Measurements from ENCODE around the gene UNC13B. TPM values are rescaled to one million over a fixed set of nuclear protein-coding genes. Genes with fewer than 3 reads are reported as not detected.

UNC13B gene
- total and polyA plus RNA-seq, 7 donors = 7.0 to 12.9 (median 10.5) TPM

GRCh38 chr9:35422346-35422745, 260.5 kb downstream of the UNC13B start:
- Histone ChIP-seq H3K9me3 (no peaks in the 10 kb centered on the region), H3K36me3 (ENCODE audit: insufficient read depth in 1 of 2, low read depth in 1 of 2) (no peaks in the 10 kb centered on the region), H3K27ac (no peak overlapping the region), H3K27me3 (ENCODE audit: insufficient read depth in 3 of 3, low read length in 2 of 3) (no peaks in the 10 kb centered on the region), H3K4me1 (no peaks in the 10 kb centered on the region), H3K4me3 (no peak overlapping the region)
- no peak for DNase-seq
- intact Hi-C loops (cut with DNase I) = no loop called here
- 86 to 92% (median 90%) methylated on average over 1 of the region's 1 CpG for WGBS, 3 donors
- no peak for TF ChIP-seq CTCF (IDR thresholded peaks at IDR 0.05)
- no peak for ATAC-seq

GRCh38 chr9:35422753-35423152, 260.9 kb downstream of the UNC13B start:
- H3K36me3 ChIP-seq (ENCODE audit: insufficient read depth in 1 of 2, low read depth in 1 of 2) = no peaks in the 10 kb centered on the region
- intact Hi-C loops (cut with DNase I) = no loop called here
- TF ChIP-seq CTCF (IDR thresholded peaks at IDR 0.05) = no peak
- 64 to 72% (median 71%) methylated on average over 2 of the region's 2 CpGs for WGBS, 3 donors
- no peak overlapping the region for H3K4me3 ChIP-seq
- no peaks in the 10 kb centered on the region for H3K27me3 ChIP-seq (ENCODE audit: insufficient read depth in 3 of 3, low read length in 2 of 3)
- no peaks in the 10 kb centered on the region for H3K4me1 ChIP-seq
- DNase-seq (no peak), ATAC-seq (no peak)
- H3K9me3 ChIP-seq = no peaks in the 10 kb centered on the region
- H3K27ac ChIP-seq = no peak overlapping the region

DNA sequence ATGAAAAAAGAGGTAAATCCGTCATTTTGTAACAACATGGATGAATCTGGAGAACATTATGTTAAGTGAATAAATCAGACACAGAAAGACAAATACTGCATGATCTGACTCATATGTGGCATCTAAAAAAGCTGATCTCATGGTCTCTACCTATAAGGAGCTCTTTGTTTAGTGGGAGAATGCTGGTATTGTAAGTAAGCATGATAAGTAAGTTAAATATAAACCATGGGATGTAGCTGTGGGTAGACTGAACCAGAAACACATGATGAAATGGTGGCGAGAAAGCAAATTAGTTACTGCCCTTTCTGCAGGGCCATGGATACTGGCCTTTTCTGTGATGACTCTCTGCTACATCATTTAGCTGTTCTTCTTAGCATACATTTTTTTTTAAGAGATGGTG, 261.7 kb downstream of the UNC13B start:
- no peaks in the 10 kb centered on the region for H3K4me1 ChIP-seq
- H3K27me3 ChIP-seq (ENCODE audit: insufficient read depth in 3 of 3, low read length in 2 of 3) = no peaks in the 10 kb centered on the region
- no peak for ATAC-seq
- H3K9me3 ChIP-seq = no peaks in the 10 kb centered on the region
- DNase-seq = no peak
- no peaks in the 10 kb centered on the region for H3K36me3 ChIP-seq (ENCODE audit: insufficient read depth in 1 of 2, low read depth in 1 of 2)
- intact Hi-C loops (cut with DNase I) = no loop called here
- WGBS, 3 donors = 88 to 95% (median 91%) methylated on average over 2 of the region's 2 CpGs
- no peak for TF ChIP-seq CTCF (IDR thresholded peaks at IDR 0.05)
- no peak overlapping the region for H3K27ac ChIP-seq
- H3K4me3 ChIP-seq = no peak overlapping the region

GRCh38 chr9:35424356-35425352, 262.8 kb downstream of the UNC13B start:
- no peaks in the 10 kb centered on the region for H3K4me1 ChIP-seq
- DNase-seq = no peak
- intact Hi-C loops (cut with DNase I) = no loop called here
- no peaks in the 10 kb centered on the region for H3K27me3 ChIP-seq (ENCODE audit: insufficient read depth in 3 of 3, low read length in 2 of 3)
- ATAC-seq = peak in 1 of 4 donors; percentile 46
- H3K36me3 ChIP-seq (ENCODE audit: insufficient read depth in 1 of 2, low read depth in 1 of 2) = no peaks in the 10 kb centered on the region
- 44 to 51% (median 51%) methylated on average over 7 of the region's 7 CpGs for WGBS, 3 donors
- H3K4me3 ChIP-seq = no peak overlapping the region
- H3K27ac ChIP-seq = no peak overlapping the region
- TF ChIP-seq CTCF (IDR thresholded peaks at IDR 0.05) = no peak
- H3K9me3 ChIP-seq = peaks cover 4% of the 10 kb centered on the region

All from psoas muscle (tissue), 8 donors.